ENCODE data around the gene PRR9.
"Not testable (repeated sequence)": the region's sequence is repeated elsewhere in the genome, so short reads cannot be mapped to it uniquely, and the experiment has no call there.

PRR9 gene, protein sequence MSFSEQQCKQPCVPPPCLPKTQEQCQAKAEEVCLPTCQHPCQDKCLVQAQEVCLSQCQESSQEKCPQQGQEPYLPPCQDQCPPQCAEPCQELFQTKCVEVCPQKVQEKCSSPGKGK

DNA sequence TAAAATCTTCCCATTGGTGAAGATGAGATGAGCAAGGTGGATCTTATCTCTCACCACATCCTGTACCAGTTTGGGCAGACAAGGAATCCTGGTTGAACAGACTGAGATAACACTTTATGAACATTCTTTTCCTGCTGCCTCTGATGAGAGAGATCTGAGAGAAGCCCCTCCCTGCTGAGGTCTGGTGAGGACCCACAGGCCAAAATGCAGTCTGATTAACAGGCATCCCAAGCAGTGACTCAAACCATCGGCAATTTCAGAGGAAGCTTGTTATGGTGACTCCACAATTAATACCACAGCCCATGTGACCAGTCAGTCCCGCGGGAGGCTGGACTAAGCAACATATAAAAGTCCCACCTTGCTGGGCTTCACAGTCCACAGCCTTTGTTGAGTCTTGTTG lies at the start of gene PRR9:
PRR9 (plus strand) TSS at position 373 of the 400 bp plus-strand sequence. CDS start 561 bp downstream, outside the sequence.
- H3K36me3 Mint-ChIP-seq: no peaks in the 10 kb centered on the region
- DNase-seq (ENCODE audit: low spot score in 2 of 2) (no peak), ATAC-seq (ENCODE audit: low read depth) (no peak)
- H3K27me3 Mint-ChIP-seq: peaks cover 18% of the 10 kb centered on the region
- H3K27ac Mint-ChIP-seq: no peak within 1 kb of the TSS
- H3K9me3 Mint-ChIP-seq: no peaks in the 10 kb centered on the region
- H3K4me3 Mint-ChIP-seq: no peak within 1 kb of the TSS
- no peaks in the 10 kb centered on the region for H3K4me1 Mint-ChIP-seq

DNA sequence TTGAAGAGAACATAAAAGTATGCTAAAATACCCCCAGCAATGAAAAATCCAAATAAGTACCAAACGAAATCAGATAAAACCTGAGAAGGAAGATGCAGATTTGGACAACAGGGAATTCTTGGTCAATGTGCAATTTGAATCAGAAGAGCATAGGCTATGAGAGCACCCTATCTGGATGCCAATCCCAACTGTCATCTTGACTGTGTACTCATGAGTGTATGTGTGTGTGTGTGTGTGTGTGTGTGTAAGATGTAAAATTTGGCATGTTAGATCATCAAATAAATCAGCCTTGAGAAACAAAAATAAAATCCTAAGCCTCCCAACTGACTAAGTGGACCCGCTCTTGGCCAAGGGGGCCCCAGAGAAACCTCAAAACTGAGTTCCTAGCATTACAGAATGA lies 48.7 kb upstream of the PRR9 start:
- DNase-seq (ENCODE audit: low spot score in 2 of 2) (no peak), ATAC-seq (ENCODE audit: low read depth) (no peak)
- Mint-ChIP-seq H3K9me3 (no peaks in the 10 kb centered on the region), H3K36me3 (no peaks in the 10 kb centered on the region), H3K4me3 (no peak overlapping the region), H3K27me3 (peaks cover 11% of the 10 kb centered on the region), H3K4me1 (no peaks in the 10 kb centered on the region), H3K27ac (no peak overlapping the region)

DNA sequence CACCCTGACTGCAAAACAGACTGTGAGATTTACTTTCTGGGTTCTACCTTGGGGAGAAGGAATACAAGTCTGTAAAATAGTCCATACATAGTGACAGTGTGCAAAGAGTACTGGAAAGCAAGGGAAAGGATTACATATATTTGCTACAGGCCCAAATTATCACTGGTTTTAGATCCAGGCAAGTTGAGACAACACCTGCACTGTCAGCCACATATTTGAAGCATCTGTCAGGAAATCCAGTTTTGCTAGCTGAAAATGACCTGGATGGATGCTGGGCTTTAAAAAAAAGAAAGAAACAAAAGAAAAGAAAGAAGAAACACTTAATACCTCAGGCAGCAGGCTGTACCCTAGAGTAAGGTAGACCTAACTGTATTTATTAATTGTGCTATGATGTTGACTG lies 42.8 kb upstream of the PRR9 start:
- H3K27ac Mint-ChIP-seq: no peak overlapping the region
- H3K4me3 Mint-ChIP-seq: no peak overlapping the region
- H3K27me3 Mint-ChIP-seq: peaks cover 6% of the 10 kb centered on the region
- H3K36me3 Mint-ChIP-seq: no peaks in the 10 kb centered on the region
- ATAC-seq (ENCODE audit: low read depth): no peak
- H3K9me3 Mint-ChIP-seq: no peaks in the 10 kb centered on the region
- H3K4me1 Mint-ChIP-seq: no peaks in the 10 kb centered on the region
- no peak for DNase-seq (ENCODE audit: low spot score in 2 of 2)

DNA sequence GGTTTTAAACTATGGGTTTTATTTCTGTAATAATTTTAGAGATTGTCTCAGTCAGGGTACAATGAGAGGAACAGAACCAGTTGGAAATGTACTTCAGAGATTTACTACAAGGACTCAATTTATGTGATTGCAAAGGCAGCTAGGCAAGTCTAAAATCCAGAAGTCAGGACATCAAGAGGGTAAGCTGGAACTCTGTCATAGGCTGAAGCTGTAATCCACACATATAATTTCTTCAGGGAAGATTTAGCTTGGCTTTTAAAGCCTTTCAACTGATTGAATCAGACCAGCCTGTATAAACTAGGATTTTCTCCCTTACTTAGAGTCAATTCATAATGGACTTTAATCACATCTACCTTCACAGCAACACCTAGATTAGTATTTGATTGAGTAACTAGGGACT lies 38.5 kb upstream of the PRR9 start:
- DNase-seq (ENCODE audit: low spot score in 2 of 2): no peak
- H3K9me3 Mint-ChIP-seq: no peaks in the 10 kb centered on the region
- H3K36me3 Mint-ChIP-seq: no peaks in the 10 kb centered on the region
- no peak for ATAC-seq (ENCODE audit: low read depth)
- peaks cover 2% of the 10 kb centered on the region for H3K27me3 Mint-ChIP-seq
- H3K4me3 Mint-ChIP-seq: no peak overlapping the region
- no peaks in the 10 kb centered on the region for H3K4me1 Mint-ChIP-seq
- H3K27ac Mint-ChIP-seq: no peak overlapping the region

DNA sequence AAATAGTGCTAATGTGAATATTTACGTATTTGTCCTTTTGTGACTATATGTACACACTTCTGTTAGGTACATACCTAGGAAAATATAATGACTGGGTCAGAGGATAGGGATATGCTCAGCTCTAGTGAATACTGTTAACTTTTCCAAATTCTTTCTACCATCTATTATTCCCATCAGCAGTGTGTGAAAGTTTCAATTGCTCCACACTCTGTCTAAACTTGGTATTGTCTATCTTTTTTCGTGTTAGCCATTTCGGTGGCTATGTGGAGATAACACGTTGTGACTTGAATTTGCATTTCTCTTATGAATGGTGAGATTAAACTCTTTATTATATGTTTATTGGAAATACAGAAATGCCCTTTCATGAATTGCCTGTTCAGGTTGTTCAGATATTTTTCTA lies 36.8 kb upstream of the PRR9 start:
- no peaks in the 10 kb centered on the region for H3K36me3 Mint-ChIP-seq
- no peak for ATAC-seq (ENCODE audit: low read depth)

DNA sequence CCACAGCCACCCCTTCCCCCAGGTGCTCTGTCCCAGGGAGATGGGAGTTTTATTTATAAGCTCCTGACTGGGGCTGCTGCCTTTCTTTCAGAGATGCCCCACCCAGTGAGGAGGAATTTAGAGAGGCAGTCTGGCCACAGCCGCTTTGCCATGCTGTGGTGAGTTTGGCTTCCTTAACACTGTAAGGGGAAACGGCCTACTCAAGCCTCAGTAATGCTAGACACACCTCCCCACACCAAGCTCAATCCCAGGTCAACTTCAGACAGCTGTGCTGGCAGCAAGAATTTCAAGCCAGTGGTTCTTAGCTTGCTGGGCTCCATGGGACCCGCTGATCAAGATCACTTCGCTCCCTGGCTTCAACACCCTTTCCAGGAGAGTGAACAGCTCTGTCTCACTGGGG lies 29.1 kb upstream of the PRR9 start:
- not testable (repeated sequence) for H3K9me3 Mint-ChIP-seq; DNase-seq (ENCODE audit: low spot score in 2 of 2); H3K4me1 Mint-ChIP-seq; H3K4me3 Mint-ChIP-seq; H3K27me3 Mint-ChIP-seq; ATAC-seq (ENCODE audit: low read depth); H3K27ac Mint-ChIP-seq; H3K36me3 Mint-ChIP-seq

More for the DNA sequence above, 36.8 kb upstream of the PRR9 start:
- H3K4me3 Mint-ChIP-seq: no peak overlapping the region
- H3K4me1 Mint-ChIP-seq: no peaks in the 10 kb centered on the region
- H3K27ac Mint-ChIP-seq: no peak overlapping the region
- peaks cover 2% of the 10 kb centered on the region for H3K27me3 Mint-ChIP-seq
- peaks cover 1% of the 10 kb centered on the region for H3K9me3 Mint-ChIP-seq
- DNase-seq (ENCODE audit: low spot score in 2 of 2): no peak

DNA sequence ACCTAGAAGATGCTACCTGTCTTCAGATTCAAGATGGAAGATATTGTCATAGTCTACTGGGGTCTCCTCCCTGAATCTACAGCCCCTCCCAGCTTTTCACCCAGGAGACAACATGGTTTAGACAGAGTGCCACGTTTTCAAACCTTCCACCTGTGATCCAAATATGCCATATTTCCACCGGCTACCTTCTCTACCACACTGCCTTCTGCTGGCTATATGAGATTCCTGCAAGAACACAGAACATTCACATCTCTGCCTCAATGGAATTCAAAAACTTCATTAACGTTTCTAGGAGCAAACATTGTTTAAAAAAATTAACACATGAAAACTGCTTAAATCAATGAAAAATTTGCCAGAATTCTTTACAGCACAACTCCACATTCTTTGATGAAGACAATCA lies 27.0 kb upstream of the PRR9 start:
- ATAC-seq (ENCODE audit: low read depth) (no peak), DNase-seq (ENCODE audit: low spot score in 2 of 2) (no peak)
- Mint-ChIP-seq H3K27me3 (peaks cover 19% of the 10 kb centered on the region), H3K27ac (no peak overlapping the region), H3K36me3 (no peaks in the 10 kb centered on the region), H3K9me3 (peaks cover 9% of the 10 kb centered on the region), H3K4me3 (no peak overlapping the region), H3K4me1 (no peaks in the 10 kb centered on the region)

DNA sequence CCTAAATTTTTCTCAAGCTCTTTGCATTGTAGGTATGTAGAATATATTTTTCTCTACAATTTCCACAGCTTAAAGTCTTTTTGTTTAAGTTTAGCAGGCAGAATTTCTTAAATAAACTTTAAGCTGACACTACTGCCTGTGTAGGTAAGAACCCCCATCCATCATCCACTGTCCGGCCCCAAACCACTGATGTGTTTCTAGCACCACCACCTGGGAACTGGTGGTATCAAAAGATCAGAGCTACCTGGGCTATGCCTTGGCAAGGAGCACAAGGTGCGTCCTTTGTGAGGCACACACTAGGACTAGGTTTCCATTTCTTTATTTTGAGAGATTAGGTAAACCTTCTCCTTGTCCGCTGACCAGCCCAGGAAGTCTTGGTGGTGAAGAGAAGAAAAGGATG lies 24.7 kb upstream of the PRR9 start:
- no peaks in the 10 kb centered on the region for H3K9me3 Mint-ChIP-seq
- H3K4me3 Mint-ChIP-seq: no peak overlapping the region
- H3K36me3 Mint-ChIP-seq: no peaks in the 10 kb centered on the region
- no peak overlapping the region for H3K27ac Mint-ChIP-seq
- ATAC-seq (ENCODE audit: low read depth) (no peak), DNase-seq (ENCODE audit: low spot score in 2 of 2) (no peak)
- H3K27me3 Mint-ChIP-seq: peaks cover 16% of the 10 kb centered on the region
- H3K4me1 Mint-ChIP-seq: no peaks in the 10 kb centered on the region

DNA sequence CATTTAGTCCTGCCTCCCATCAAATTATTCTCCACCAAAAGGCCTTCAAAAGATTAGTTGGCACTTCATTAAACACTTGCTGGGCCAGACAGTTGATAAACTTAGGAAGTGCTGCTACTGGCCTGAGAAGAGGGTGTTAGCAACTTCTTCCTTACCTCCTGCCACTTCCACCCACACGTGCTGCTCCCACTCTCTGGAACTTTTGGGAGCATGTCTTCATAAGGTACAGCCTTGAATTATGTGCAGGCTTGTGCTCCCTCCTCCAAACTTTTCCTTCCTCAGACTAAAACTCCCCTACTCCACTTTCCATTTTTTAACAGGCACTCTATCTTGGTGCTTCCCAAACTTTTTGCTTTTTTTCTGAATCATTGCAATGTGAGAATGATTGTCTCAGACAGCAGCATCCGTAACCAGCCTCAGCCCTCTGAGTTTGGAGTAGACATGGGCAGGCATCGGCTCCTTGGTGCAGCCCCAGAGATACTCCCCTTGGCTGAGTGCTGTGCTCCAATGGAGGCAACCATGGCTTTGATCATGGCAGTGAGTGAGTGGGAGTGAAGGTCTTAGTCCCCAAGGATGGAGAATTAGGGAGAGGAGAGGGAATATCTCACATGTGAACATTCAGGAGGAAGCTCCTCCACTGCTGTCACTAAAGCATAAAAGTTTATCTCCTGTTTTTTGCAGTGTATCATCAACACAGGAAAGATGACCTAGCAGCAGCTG lies 22.9 kb upstream of the PRR9 start:
- DNase-seq (ENCODE audit: low spot score in 2 of 2): no peak
- ATAC-seq (ENCODE audit: low read depth): no peak
- Mint-ChIP-seq H3K36me3 (no peaks in the 10 kb centered on the region), H3K4me3 (no peak overlapping the region), H3K4me1 (no peaks in the 10 kb centered on the region), H3K27me3 (peaks cover 24% of the 10 kb centered on the region), H3K9me3 (no peaks in the 10 kb centered on the region), H3K27ac (no peak overlapping the region)

DNA sequence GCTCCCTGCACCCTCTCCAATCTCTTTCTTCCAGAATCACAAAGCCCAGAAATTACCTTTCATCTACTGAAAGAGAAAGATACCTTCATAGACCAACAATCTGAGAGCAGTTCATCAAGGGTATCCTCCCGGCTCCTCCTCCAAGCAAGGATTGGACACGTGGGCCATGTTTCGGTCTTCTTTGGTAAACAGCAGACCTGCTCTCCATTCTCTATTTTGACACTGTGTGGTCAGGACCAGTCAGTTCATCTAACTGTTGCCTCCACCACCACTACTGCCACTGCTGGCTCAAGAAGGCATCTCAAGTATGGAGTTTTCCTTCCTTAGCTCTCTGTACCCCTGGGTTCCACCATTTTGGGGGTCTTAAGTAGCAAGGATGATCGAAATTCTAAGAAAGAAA lies 22.2 kb upstream of the PRR9 start:
- Mint-ChIP-seq H3K4me1 (no peaks in the 10 kb centered on the region), H3K9me3 (no peaks in the 10 kb centered on the region), H3K4me3 (no peak overlapping the region), H3K36me3 (no peaks in the 10 kb centered on the region), H3K27ac (no peak overlapping the region), H3K27me3 (peaks cover 23% of the 10 kb centered on the region)
- DNase-seq (ENCODE audit: low spot score in 2 of 2) (no peak), ATAC-seq (ENCODE audit: low read depth) (no peak)

DNA sequence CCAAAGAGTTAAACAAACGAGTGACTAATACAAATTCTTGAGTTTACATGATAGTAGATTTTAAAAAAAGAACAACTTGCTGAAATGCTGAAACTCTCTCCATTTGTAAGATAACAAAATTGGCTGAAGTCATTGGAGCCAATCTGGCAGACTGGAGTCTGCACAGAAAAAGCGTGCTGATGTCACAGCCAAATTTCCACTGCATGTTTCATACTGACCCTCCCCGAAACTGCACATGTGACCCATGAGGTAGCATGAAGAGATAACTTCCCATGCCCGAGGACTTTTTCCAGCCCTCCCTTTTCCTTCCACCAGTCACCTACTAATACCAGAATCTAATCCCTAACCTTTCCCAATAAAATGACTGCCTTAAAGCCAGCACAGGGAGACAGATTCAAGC lies 15.4 kb upstream of the PRR9 start:
- Mint-ChIP-seq H3K9me3 (no peaks in the 10 kb centered on the region), H3K4me3 (no peak overlapping the region), H3K36me3 (no peaks in the 10 kb centered on the region), H3K4me1 (no peaks in the 10 kb centered on the region), H3K27me3 (peaks cover 26% of the 10 kb centered on the region), H3K27ac (no peak overlapping the region)
- DNase-seq (ENCODE audit: low spot score in 2 of 2) (no peak), ATAC-seq (ENCODE audit: low read depth) (no peak)

DNA sequence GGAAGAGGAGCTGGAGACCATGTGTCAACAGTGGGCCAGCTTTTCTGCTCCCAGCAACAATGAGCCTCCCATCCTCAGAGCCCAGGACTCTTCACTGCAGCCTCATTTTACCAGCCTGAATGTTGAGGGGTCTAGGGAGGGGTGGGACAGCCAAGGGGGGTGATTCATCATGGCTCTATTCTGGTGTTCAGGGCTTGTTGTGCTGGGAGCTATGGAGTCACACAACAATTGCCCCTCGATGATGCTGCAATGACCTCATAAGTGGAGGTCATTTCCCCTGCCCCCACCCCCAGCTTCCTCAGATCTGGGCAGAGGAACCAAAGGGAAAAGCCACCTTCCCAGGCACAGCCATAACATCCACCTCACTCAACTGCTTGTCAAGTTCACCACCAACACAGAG lies 14.3 kb upstream of the PRR9 start, which contains the start of gene LELP1:
LELP1 (plus strand) TSS at position 301 of the 400 bp plus-strand sequence. CDS start 1,278 bp downstream, outside the sequence.
- Mint-ChIP-seq H3K9me3 (no peaks in the 10 kb centered on the region), H3K36me3 (no peaks in the 10 kb centered on the region), H3K27me3 (peaks cover 23% of the 10 kb centered on the region), H3K4me3 (no peak within 1 kb of the TSS), H3K27ac (no peak within 1 kb of the TSS), H3K4me1 (no peaks in the 10 kb centered on the region)
- no peak for DNase-seq (ENCODE audit: low spot score in 2 of 2)
- ATAC-seq (ENCODE audit: low read depth): no peak

DNA sequence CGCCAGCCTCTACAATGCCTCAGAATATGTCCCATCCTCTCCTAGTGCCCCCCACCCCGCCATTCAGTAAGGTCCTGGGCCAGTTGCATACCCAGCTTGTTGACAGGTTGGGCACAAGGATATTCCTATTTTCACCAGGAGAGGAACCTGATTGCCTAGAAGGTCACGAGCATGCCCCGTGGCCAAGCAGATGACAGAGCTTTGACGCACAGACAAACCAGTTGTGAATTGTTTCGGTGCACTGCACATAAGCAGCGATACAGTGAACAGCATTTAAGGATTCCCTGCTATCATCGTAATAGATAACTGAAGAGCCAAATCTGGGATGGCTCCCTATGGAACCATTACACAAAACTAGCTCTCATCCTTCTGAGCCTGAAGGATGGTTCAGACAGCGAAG lies 10.8 kb upstream of the PRR9 start:
- peaks cover 23% of the 10 kb centered on the region for H3K27me3 Mint-ChIP-seq

DNA sequence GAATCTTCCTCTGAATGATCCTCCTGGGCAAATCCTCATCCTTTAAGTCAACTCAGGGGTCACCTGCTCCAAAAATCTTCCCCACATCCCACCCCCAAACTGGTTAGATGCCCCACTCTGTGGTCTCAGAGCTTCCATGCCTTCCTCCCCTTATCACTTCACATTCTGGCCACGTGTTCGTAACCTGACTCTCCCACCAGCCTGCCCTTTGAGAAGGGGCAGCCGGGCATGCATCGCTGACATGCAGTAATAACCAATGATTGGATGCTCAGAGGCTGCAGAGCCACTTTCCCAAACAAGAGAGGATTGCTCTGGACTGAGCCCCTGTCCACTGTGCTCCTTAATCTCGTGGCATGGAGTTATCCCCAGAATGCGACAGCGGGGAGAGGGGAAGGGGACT lies 7.2 kb upstream of the PRR9 start:
- Mint-ChIP-seq H3K4me3 (no peak overlapping the region), H3K9me3 (no peaks in the 10 kb centered on the region), H3K36me3 (no peaks in the 10 kb centered on the region), H3K4me1 (no peaks in the 10 kb centered on the region), H3K27ac (no peak overlapping the region), H3K27me3 (peaks cover 19% of the 10 kb centered on the region)
- ATAC-seq (ENCODE audit: low read depth) (no peak), DNase-seq (ENCODE audit: low spot score in 2 of 2) (no peak)

More for the DNA sequence above, 10.8 kb upstream of the PRR9 start:
- Mint-ChIP-seq H3K4me3 (no peak overlapping the region), H3K36me3 (no peaks in the 10 kb centered on the region), H3K9me3 (no peaks in the 10 kb centered on the region), H3K4me1 (no peaks in the 10 kb centered on the region), H3K27ac (no peak overlapping the region)
- DNase-seq (ENCODE audit: low spot score in 2 of 2) (no peak), ATAC-seq (ENCODE audit: low read depth) (no peak)

DNA sequence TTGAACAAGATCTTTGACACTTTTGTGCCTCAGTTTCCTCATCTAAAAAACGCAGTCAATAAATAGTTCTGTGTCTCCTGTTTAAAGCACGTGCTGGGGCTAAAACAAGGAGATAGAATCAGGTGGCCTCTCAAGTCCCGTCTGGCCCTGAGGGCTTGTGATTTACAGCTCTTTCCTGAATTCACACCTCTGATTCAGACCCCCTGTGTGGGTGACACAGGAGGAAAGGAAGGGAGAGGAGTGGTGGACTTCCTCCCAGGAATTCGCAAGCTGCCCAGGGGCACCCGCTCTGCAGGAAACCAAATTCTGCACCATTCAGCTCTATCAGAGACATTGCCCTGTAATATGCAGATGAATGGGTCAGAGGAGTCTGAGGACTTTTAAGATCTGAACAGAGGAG lies 5.2 kb upstream of the PRR9 start:
- H3K4me3 Mint-ChIP-seq: no peak overlapping the region
- DNase-seq (ENCODE audit: low spot score in 2 of 2) (no peak), ATAC-seq (ENCODE audit: low read depth) (no peak)
- no peaks in the 10 kb centered on the region for H3K36me3 Mint-ChIP-seq
- peaks cover 16% of the 10 kb centered on the region for H3K27me3 Mint-ChIP-seq
- no peaks in the 10 kb centered on the region for H3K4me1 Mint-ChIP-seq
- no peak overlapping the region for H3K27ac Mint-ChIP-seq
- no peaks in the 10 kb centered on the region for H3K9me3 Mint-ChIP-seq
